Hepatocyte (in vitro differentiated cells): ENCODE measurements around the gene LEFTY2.

Source experiments
- CTCF ChIP-seq: fragments of 200-600 bp; sonication (generic); IDR thresholded peaks from 2 replicates; pipeline ENCODE4 v1.5.1; 2016; ENCODE audit warnings: antibody characterized with exemption, mild to moderate bottlenecking; ENCODE audit not compliant: poor library complexity
- EZH2 ChIP-seq: fragments of 200-600 bp; sonication (generic); IDR thresholded peaks from 2 replicates; pipeline ENCODE4 v1.6.1; 2016; ENCODE audit warnings: antibody characterized with exemption, mild to moderate bottlenecking, borderline replicate concordance
- EZH2phosphoT487 ChIP-seq: fragments of 200-600 bp; sonication (generic); IDR thresholded peaks from one replicate; pipeline ENCODE4 v1.6.1; 2018; ENCODE audit warnings: antibody characterized with exemption, mild to moderate bottlenecking, low read depth, moderate library complexity; ENCODE audit not compliant: unreplicated experiment, severe bottlenecking

GRCh38 chr1:225888289-225888897 lies 52.6 kb downstream of the LEFTY2 start:
- TF ChIP-seq EZH2 = no peak
- no peak for TF ChIP-seq CTCF
- TF ChIP-seq EZH2phosphoT487 = no peak
